Stomach smooth muscle (tissue), 2 donors: ENCODE results near the gene CALM3.

Experiments used
- H3K27ac ChIP-seq: one replicate; pipeline ENCODE4 v1.7.0; 2013; ENCODE audit warnings: mild to moderate bottlenecking, low read length, inconsistent platforms
- H3K27me3 ChIP-seq, 2 donors: one replicate each; pipeline ENCODE4 v1.7.0; 2013; ENCODE audit warnings: low read length in 2 of 2; ENCODE audit not compliant: insufficient read depth in 2 of 2, control insufficient read depth in 1 of 2
- H3K36me3 ChIP-seq, 2 donors: one replicate each; pipeline ENCODE4 v1.7.0; 2013; ENCODE audit warnings: low read length in 2 of 2; ENCODE audit not compliant: control insufficient read depth in 2 of 2, insufficient read depth in 2 of 2
- H3K4me1 ChIP-seq: one replicate; pipeline ENCODE4 v1.7.0; 2013; ENCODE audit warnings: low read length; ENCODE audit not compliant: control insufficient read depth, insufficient read depth
- H3K4me3 ChIP-seq, 2 donors: one replicate each; pipeline ENCODE4 v1.7.0; 2013; ENCODE audit warnings: low read length in 2 of 2
- H3K9ac ChIP-seq, 2 donors: one replicate each; pipeline ENCODE4 v1.7.0; 2013; ENCODE audit warnings: low read length in 2 of 2, mild to moderate bottlenecking in 1 of 2
- H3K9me3 ChIP-seq, 2 donors: one replicate each; pipeline ENCODE4 v1.7.0; 2013; ENCODE audit warnings: low read length in 2 of 2; ENCODE audit not compliant: control insufficient read depth in 2 of 2
- donor health status: healthy.
- donor health status: Pancreatic carcinoma.

CALM3 gene

GRCh38 chr19:46639358-46640182 is 38.4 kb downstream of the CALM3 start:
- Histone ChIP-seq H3K27ac (peak overlapping the region; percentile 89), H3K9ac (peak overlapping the region; percentile 71 to 79), H3K27me3 (no peaks in the 10 kb centered on the region), H3K4me3 (peak overlapping the region; percentile 69 to 77), H3K36me3 (no peaks in the 10 kb centered on the region), H3K4me1 (peaks cover 42% of the 10 kb centered on the region), H3K9me3 (no peaks in the 10 kb centered on the region)

GRCh38 chr19:46640656-46641055 is 39.5 kb downstream of the CALM3 start:
- no peak overlapping the region for H3K27ac ChIP-seq
- H3K36me3 ChIP-seq, result no peaks in the 10 kb centered on the region
- no peak overlapping the region for H3K4me3 ChIP-seq
- H3K4me1 ChIP-seq, result peaks cover 41% of the 10 kb centered on the region
- H3K9ac ChIP-seq, result no peak overlapping the region
- no peaks in the 10 kb centered on the region for H3K9me3 ChIP-seq
- H3K27me3 ChIP-seq, result no peaks in the 10 kb centered on the region

GRCh38 chr19:46644720-46645119 is 43.6 kb downstream of the CALM3 start:
- Histone ChIP-seq H3K36me3 (peaks cover 6 to 12% of the 10 kb centered on the region in 2 donors), H3K27me3 (no peaks in the 10 kb centered on the region), H3K9ac (no peak overlapping the region), H3K4me1 (peaks cover 21% of the 10 kb centered on the region), H3K9me3 (no peaks in the 10 kb centered on the region), H3K27ac (peak overlapping the region; percentile 58), H3K4me3 (no peak overlapping the region)

GRCh38 chr19:46646402-46646801 is 45.3 kb downstream of the CALM3 start:
- H3K27ac ChIP-seq, result no peak overlapping the region
- H3K27me3 ChIP-seq, result no peaks in the 10 kb centered on the region
- H3K36me3 ChIP-seq, result peaks cover 10 to 12% of the 10 kb centered on the region in 2 donors
- H3K4me3 ChIP-seq, result no peak overlapping the region
- H3K4me1 ChIP-seq, result peaks cover 9% of the 10 kb centered on the region
- H3K9me3 ChIP-seq, result no peaks in the 10 kb centered on the region
- H3K9ac ChIP-seq, result no peak overlapping the region

- no peaks in the 10 kb centered on the region for H3K9me3 ChIP-seq
- peaks cover 11 to 15% of the 10 kb centered on the region in 2 donors for H3K36me3 ChIP-seq
- H3K4me1 ChIP-seq, result peaks cover 19% of the 10 kb centered on the region
- no peak overlapping the region for H3K27ac ChIP-seq
- no peak overlapping the region for H3K9ac ChIP-seq
- no peak overlapping the region for H3K4me3 ChIP-seq
- H3K27me3 ChIP-seq, result no peaks in the 10 kb centered on the region
These were observed 47.2 kb downstream of the CALM3 start for GRCh38 chr19:46648060-46648960.

GRCh38 chr19:46648961-46649960 is 48.1 kb downstream of the CALM3 start:
- Histone ChIP-seq H3K4me1 (peaks cover 28% of the 10 kb centered on the region), H3K9me3 (no peaks in the 10 kb centered on the region), H3K27me3 (no peaks in the 10 kb centered on the region), H3K27ac (no peak overlapping the region), H3K4me3 (no peak overlapping the region), H3K9ac (no peak overlapping the region), H3K36me3 (peaks cover 11 to 15% of the 10 kb centered on the region in 2 donors)

GRCh38 chr19:46650445-46650844 is 49.3 kb downstream of the CALM3 start:
- Histone ChIP-seq H3K27me3 (no peaks in the 10 kb centered on the region), H3K9me3 (no peaks in the 10 kb centered on the region), H3K27ac (no peak overlapping the region)

GRCh38 chr19:46654621-46655152 is 53.6 kb downstream of the CALM3 start:
- H3K9me3 ChIP-seq, result no peaks in the 10 kb centered on the region
- H3K27ac ChIP-seq, result peak overlapping the region; percentile 84
- H3K4me1 ChIP-seq, result peaks cover 49% of the 10 kb centered on the region
- H3K36me3 ChIP-seq, result peaks cover 3 to 6% of the 10 kb centered on the region in 2 donors
- peak overlapping the region; percentile 40 to 52 for H3K4me3 ChIP-seq
- peak overlapping the region; percentile 51 to 52 for H3K9ac ChIP-seq
- no peaks in the 10 kb centered on the region for H3K27me3 ChIP-seq

More at GRCh38 chr19:46650445-46650844, 49.3 kb downstream of the CALM3 start:
- Histone ChIP-seq H3K4me1 (peaks cover 33% of the 10 kb centered on the region), H3K9ac (no peak overlapping the region), H3K4me3 (no peak overlapping the region), H3K36me3 (peaks cover 11 to 15% of the 10 kb centered on the region in 2 donors)

GRCh38 chr19:46656541-46656940 is 55.4 kb downstream of the CALM3 start:
- peaks cover 2 to 3% of the 10 kb centered on the region in 2 donors for H3K36me3 ChIP-seq
- no peak overlapping the region for H3K27ac ChIP-seq
- H3K4me1 ChIP-seq, result peaks cover 61% of the 10 kb centered on the region
- H3K9ac ChIP-seq, result no peak overlapping the region
- H3K27me3 ChIP-seq, result no peaks in the 10 kb centered on the region
- H3K4me3 ChIP-seq, result no peak overlapping the region
- H3K9me3 ChIP-seq, result no peaks in the 10 kb centered on the region
